KMS-11 (cell line): ENCODE results near the gene KDM2A.
"Not testable (repeated sequence)": the region's sequence is repeated elsewhere in the genome, so short reads cannot be mapped to it uniquely, and the experiment has no call there.

ENCODE experiments used
- H2AFZ ChIP-seq: fragments of 200-600 bp; sonication (generic); 2 replicates; pipeline ENCODE4 v1.6.1; 2016; ENCODE audit warnings: antibody characterized with exemption, mixed run types, low read depth
- H3K27ac ChIP-seq: fragments of 200-600 bp; sonication (generic); 2 replicates; pipeline ENCODE4 v1.6.1; 2016; ENCODE audit warnings: mild to moderate bottlenecking, mixed run types
- H3K27me3 ChIP-seq: fragments of 200-600 bp; sonication (generic); 2 replicates; pipeline ENCODE4 v1.6.1; 2017; ENCODE audit warnings: mild to moderate bottlenecking, low read depth, mixed run types, moderate library complexity; ENCODE audit not compliant: insufficient read depth
- H3K36me3 ChIP-seq: fragments of 200-600 bp; sonication (generic); 2 replicates; pipeline ENCODE4 v1.6.1; 2017; ENCODE audit warnings: mild to moderate bottlenecking, mixed run types; ENCODE audit not compliant: insufficient read depth
- H3K4me1 ChIP-seq: fragments of 200-600 bp; sonication (generic); 2 replicates; pipeline ENCODE4 v1.6.1; 2016; ENCODE audit warnings: mild to moderate bottlenecking, low read depth, mixed run types; ENCODE audit not compliant: poor library complexity, severe bottlenecking
- H3K4me2 ChIP-seq: fragments of 200-600 bp; sonication (generic); 2 replicates; pipeline ENCODE4 v1.7.0; 2016; ENCODE audit warnings: mild to moderate bottlenecking, mixed run types
- H3K4me3 ChIP-seq: fragments of 200-600 bp; sonication (generic); IDR thresholded peaks from 2 replicates; pipeline ENCODE4 v1.6.1; 2017; ENCODE audit warnings: low read depth, low read length, mixed read lengths; ENCODE audit not compliant: insufficient read depth
- H3K79me2 ChIP-seq: fragments of 200-600 bp; sonication (generic); 2 replicates; pipeline ENCODE4 v1.6.1; 2016; ENCODE audit warnings: low read depth, mixed run types; ENCODE audit not compliant: insufficient read depth
- H3K9ac ChIP-seq: fragments of 200-600 bp; sonication (generic); 2 replicates; pipeline ENCODE4 v1.6.1; 2016; ENCODE audit warnings: mild to moderate bottlenecking, mixed run types
- H4K20me1 ChIP-seq: fragments of 200-600 bp; sonication (generic); 2 replicates; pipeline ENCODE4 v1.6.1; 2016; ENCODE audit warnings: mild to moderate bottlenecking, mixed run types; ENCODE audit not compliant: insufficient read depth
- TF ChIP-seq, protein P1 (sequence below): fragments of 200-600 bp; sonication (generic); conservative IDR thresholded peaks from 2 replicates; pipeline ENCODE4 v1.6.1; 2017; ENCODE audit warnings: low read depth, mild to moderate bottlenecking, antibody characterized with exemption, low read length, moderate library complexity, mixed read lengths

KDM2A gene

GRCh38 chr11:67163006-67163405 lies 43.9 kb downstream of the KDM2A start:
- Histone ChIP-seq H3K9ac (no peak overlapping the region), H2AFZ (no peak overlapping the region), H3K4me2 (no peak overlapping the region), H3K4me1 (peaks cover 16% of the 10 kb centered on the region), H3K27ac (no peak overlapping the region), H3K36me3 (no peaks in the 10 kb centered on the region), H4K20me1 (peaks cover 13% of the 10 kb centered on the region; the same call in 1 of the 2 replicates), H3K4me3 (no peak overlapping the region), H3K27me3 (no peaks in the 10 kb centered on the region), H3K79me2 (peaks cover 79% of the 10 kb centered on the region; the same call in 1 of the 2 replicates)
- TF ChIP-seq, protein P1, sequence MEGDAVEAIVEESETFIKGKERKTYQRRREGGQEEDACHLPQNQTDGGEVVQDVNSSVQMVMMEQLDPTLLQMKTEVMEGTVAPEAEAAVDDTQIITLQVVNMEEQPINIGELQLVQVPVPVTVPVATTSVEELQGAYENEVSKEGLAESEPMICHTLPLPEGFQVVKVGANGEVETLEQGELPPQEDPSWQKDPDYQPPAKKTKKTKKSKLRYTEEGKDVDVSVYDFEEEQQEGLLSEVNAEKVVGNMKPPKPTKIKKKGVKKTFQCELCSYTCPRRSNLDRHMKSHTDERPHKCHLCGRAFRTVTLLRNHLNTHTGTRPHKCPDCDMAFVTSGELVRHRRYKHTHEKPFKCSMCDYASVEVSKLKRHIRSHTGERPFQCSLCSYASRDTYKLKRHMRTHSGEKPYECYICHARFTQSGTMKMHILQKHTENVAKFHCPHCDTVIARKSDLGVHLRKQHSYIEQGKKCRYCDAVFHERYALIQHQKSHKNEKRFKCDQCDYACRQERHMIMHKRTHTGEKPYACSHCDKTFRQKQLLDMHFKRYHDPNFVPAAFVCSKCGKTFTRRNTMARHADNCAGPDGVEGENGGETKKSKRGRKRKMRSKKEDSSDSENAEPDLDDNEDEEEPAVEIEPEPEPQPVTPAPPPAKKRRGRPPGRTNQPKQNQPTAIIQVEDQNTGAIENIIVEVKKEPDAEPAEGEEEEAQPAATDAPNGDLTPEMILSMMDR: no peak

DNA sequence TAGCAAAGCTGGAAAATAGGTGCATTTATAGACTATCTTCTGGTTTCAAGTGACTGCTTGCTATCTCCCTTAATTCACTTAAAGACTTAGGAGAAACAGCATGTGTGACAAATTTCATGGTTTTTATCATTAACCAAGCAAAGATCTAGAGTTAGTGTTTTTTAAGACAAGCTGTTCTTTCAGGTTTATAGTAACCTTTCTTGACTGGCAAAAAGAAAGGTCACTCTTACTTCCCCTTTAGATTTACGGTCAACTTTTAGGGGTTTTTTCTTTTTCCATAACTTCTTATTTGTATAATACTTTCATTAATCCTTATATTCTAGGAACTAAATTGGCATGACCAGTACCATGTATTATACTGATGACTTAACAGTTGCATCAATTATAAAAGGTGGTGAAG lies 46.6 kb downstream of the KDM2A start:
- H3K36me3 ChIP-seq: no peaks in the 10 kb centered on the region
- peaks cover 79% of the 10 kb centered on the region; the same call in 1 of the 2 replicates for H3K79me2 ChIP-seq
- no peaks in the 10 kb centered on the region for H3K27me3 ChIP-seq
- H4K20me1 ChIP-seq: peaks cover 13% of the 10 kb centered on the region; the same call in 1 of the 2 replicates
- no peak overlapping the region for H3K4me2 ChIP-seq
- H3K4me3 ChIP-seq: no peak overlapping the region
- TF ChIP-seq, protein P1: no peak
- no peak overlapping the region for H3K9ac ChIP-seq
- H3K4me1 ChIP-seq: peaks cover 26% of the 10 kb centered on the region
- no peak overlapping the region for H3K27ac ChIP-seq
- H2AFZ ChIP-seq: no peak overlapping the region

- no peak overlapping the region for H3K4me2 ChIP-seq
- peaks cover 17% of the 10 kb centered on the region for H3K4me1 ChIP-seq
- H2AFZ ChIP-seq: no peak overlapping the region
- TF ChIP-seq, protein P1: no peak
- no peak overlapping the region for H3K27ac ChIP-seq
- H3K9ac ChIP-seq: no peak overlapping the region
- no peak overlapping the region for H3K4me3 ChIP-seq
- peaks cover 7% of the 10 kb centered on the region; the same call in 1 of the 2 replicates for H4K20me1 ChIP-seq
- H3K27me3 ChIP-seq: no peaks in the 10 kb centered on the region
- H3K36me3 ChIP-seq: no peaks in the 10 kb centered on the region
- H3K79me2 ChIP-seq: peaks cover 78% of the 10 kb centered on the region; the same call in 1 of the 2 replicates
These were observed 48.0 kb downstream of the KDM2A start for GRCh38 chr11:67167091-67167490.

- Histone ChIP-seq H2AFZ (no peak overlapping the region), H3K4me1 (peaks cover 17% of the 10 kb centered on the region), H3K36me3 (no peaks in the 10 kb centered on the region), H3K27ac (no peak overlapping the region), H3K4me3 (no peak overlapping the region), H3K79me2 (peaks cover 81% of the 10 kb centered on the region; the same call in 1 of the 2 replicates), H3K27me3 (no peaks in the 10 kb centered on the region), H3K9ac (no peak overlapping the region), H3K4me2 (no peak overlapping the region), H4K20me1 (peaks cover 7% of the 10 kb centered on the region; the same call in 1 of the 2 replicates)
- TF ChIP-seq, protein P1: no peak
These were observed 48.7 kb downstream of the KDM2A start for GRCh38 chr11:67167719-67168118.

GRCh38 chr11:67168911-67169310 lies 49.8 kb downstream of the KDM2A start:
- peaks cover 83% of the 10 kb centered on the region; the same call in 1 of the 2 replicates for H3K79me2 ChIP-seq
- H3K4me1 ChIP-seq: peaks cover 17% of the 10 kb centered on the region
- not testable (repeated sequence) for H2AFZ ChIP-seq, H3K4me2 ChIP-seq, H3K4me3 ChIP-seq, H3K36me3 ChIP-seq, H3K9ac ChIP-seq, H4K20me1 ChIP-seq, H3K27ac ChIP-seq, H3K27me3 ChIP-seq
